ENCODE data around the gene LRCH2.

- TF ChIP-seq, protein P1, sequence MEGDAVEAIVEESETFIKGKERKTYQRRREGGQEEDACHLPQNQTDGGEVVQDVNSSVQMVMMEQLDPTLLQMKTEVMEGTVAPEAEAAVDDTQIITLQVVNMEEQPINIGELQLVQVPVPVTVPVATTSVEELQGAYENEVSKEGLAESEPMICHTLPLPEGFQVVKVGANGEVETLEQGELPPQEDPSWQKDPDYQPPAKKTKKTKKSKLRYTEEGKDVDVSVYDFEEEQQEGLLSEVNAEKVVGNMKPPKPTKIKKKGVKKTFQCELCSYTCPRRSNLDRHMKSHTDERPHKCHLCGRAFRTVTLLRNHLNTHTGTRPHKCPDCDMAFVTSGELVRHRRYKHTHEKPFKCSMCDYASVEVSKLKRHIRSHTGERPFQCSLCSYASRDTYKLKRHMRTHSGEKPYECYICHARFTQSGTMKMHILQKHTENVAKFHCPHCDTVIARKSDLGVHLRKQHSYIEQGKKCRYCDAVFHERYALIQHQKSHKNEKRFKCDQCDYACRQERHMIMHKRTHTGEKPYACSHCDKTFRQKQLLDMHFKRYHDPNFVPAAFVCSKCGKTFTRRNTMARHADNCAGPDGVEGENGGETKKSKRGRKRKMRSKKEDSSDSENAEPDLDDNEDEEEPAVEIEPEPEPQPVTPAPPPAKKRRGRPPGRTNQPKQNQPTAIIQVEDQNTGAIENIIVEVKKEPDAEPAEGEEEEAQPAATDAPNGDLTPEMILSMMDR (IDR thresholded peaks at IDR 0.05; ENCODE audit: poor library complexity) = no peak
- TF ChIP-seq EZH2 (IDR thresholded peaks at IDR 0.05; ENCODE audit: borderline replicate concordance) = no peak
- TF ChIP-seq EZH2phosphoT487 (IDR thresholded peaks at IDR 0.05; ENCODE audit: low read depth, severe bottlenecking, unreplicated experiment) = no peak
Measured at GRCh38 chrX:115173181-115173580, 60.7 kb downstream of the LRCH2 start.
